Measurements from ENCODE around the gene ORAI1.
"Not testable (repeated sequence)": the region's sequence is repeated elsewhere in the genome, so short reads cannot be mapped to it uniquely, and the experiment has no call there.

The ORAI1 gene

GRCh38 chr12:121649322-121649721 is 23.0 kb downstream of the ORAI1 start:
- no peak for DNase-seq (ENCODE audit: low read depth in 2 of 2)

DNA sequence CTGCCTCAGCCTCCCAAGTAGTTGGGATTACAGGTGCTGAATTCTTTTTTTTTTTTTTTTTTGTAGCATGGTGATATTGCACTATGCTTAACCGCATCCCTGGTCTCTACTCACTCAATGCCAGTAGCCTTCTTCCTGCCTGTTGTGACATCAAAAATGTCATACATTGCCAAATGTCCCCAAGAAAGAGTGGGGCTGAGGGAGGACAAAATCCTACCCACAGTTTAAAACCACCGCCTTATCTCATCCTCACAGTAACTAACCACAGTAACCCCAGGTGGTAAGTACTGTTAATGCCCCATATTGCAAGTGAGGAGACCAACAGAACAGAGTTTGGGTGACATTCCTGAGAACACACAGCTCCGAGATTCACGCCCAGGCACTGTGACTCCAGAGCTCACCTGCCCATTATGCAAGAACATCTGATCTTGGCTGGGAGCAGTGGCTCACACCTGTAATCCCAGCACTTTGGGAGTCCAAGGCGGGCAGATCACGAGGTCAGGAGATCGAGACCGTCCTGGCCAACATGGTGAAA is 23.6 kb downstream of the ORAI1 start:
- no peak for DNase-seq (ENCODE audit: low read depth in 2 of 2)

DNA sequence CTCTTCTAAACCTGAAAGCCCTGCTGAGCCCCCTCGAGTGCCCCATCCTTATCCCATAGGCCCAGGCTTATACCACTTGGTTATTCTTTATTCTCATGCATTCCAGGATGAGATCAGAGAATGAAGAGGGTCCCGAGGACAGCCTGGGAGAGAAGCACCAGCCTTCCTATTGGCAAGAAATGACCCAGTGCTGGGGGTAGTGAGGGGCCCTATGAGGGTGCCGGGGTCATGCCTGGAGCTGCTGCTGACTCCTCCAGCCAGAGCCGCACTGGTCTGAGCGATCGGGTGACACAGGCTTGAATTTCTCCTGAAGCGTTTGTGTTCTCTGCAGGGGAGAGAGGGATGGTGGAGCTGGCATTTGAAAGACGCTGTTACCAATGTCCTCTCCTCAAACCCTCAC is 25.0 kb downstream of the ORAI1 start:
- no peak for DNase-seq (ENCODE audit: low read depth in 2 of 2)

DNA sequence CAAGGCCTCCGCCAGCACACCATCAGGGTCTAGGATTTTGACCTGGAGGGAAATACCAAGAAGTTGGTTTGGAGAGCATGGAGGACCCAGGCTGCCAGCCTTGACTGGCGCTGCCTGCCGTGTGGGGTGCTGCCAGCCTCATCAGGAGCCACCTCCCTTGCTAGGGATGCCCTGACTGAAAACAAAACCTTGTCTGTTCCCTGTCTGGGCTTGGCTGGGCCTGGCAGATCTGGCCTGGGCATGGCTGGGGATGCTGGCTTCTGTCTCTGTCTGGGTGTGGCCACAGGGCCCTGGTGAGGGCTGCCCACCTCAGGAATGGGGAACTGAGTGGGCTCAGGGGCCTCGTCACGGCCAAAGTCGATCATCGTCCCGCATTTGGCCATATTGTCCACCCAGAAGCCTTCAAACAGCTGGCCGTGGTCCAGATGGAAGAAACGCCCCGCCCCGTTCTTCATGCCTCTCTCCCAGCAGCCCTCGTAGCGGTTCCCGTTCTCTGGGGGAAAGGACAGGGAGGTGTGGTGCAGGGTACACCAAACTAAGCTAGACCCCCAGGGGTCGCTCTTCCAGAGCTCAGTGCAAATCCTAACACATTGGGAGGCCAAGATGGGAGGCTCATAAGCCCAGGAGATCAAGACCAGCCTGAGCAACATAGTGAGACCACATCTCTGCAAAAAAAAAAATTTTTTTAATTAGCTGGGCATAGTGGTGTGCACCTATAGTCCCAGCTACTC is 26.6 kb downstream of the ORAI1 start:
- DNase-seq (ENCODE audit: low read depth in 2 of 2), result no peak

DNA sequence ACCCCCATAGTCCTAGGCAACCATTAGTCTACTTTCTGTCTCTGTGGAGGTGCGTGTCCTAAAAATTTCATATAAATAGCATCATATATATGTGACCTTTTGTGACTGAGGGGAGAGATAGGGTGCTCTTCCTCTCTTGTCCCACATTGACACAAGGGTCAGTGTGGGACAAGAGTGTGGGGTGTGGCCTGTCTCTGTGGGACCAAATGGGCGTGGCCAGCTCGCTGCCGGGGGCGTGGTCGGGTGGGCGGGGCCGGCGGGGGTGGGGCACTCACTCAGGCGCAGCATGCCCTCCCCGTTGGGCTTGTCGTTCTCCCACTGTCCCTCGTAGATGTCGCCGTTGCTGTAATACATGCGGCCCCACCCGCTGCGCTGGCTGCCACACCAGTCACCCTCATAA is 27.7 kb downstream of the ORAI1 start:
- DNase-seq (ENCODE audit: low read depth in 2 of 2), result no peak

- DNase-seq (ENCODE audit: low read depth in 2 of 2), result no peak
These were observed 29.8 kb downstream of the ORAI1 start for GRCh38 chr12:121656122-121656521.

- peak in 1 of 2 donors; percentile 26 for DNase-seq (ENCODE audit: low read depth in 2 of 2)
These were observed 31.1 kb downstream of the ORAI1 start for GRCh38 chr12:121657305-121658008.

DNA sequence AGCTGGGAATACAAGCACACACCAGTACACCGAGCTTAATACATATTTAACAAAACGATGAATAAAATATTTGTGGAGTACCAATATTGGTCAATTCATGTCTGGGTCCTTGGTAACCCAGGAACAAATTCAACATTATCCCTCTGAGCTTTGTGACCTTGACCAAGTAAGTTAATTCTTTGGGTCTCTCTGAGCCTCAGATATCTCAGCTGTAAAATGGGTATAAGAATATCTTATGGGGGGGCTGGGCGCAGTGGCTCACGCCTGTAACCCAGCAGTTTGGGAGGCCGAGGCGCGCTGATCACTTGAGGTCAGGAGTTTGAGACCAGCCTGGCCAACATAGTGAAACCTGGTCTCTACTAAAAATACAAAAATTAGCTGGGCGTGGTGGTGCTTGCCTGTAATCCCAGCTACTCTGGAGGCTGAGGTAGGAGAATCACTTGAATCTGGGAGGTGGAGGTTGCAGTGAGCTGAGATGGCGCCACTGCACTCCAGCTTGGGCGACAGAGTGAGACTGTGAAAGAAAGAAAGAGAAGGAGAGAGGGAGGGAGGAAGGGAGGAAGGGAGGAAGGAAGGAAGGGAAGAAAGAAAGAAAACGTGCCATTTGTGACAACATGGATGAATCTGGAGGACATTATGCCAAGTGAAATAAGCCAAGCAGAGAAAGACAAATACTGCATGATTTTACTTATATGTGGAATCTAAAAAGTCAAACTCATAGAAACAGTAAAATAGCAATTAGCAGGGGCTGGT is 35.2 kb downstream of the ORAI1 start:
- DNase-seq (ENCODE audit: low read depth in 2 of 2), result not testable (repeated sequence)

GRCh38 chr12:121663610-121663929 is 37.2 kb downstream of the ORAI1 start:
- no peak for DNase-seq (ENCODE audit: low read depth in 2 of 2)

GRCh38 chr12:121666829-121667228 is 40.5 kb downstream of the ORAI1 start:
- DNase-seq (ENCODE audit: low read depth in 2 of 2), result not testable (repeated sequence)

GRCh38 chr12:121668750-121669520 is 42.6 kb downstream of the ORAI1 start:
- DNase-seq (ENCODE audit: low read depth in 2 of 2), result peak in 1 of 2 donors; percentile 36

DNA sequence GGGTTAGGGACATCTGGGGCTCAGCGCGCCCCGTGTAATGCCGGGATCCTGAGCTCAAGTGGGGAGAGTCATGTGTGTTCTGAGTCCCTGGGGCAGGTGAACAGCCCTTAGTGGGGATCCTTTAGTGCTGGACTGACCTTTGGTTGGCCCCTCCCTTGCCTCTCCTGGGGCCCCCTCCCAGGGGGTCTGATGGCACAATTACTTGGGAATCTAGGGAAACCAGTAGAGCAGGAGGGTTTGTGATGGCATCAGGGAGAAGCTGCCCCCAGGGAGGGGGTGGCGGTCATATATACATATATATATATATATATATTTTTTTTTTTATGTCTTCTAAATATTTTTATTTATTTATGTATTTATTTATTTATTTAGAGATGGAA is 43.2 kb downstream of the ORAI1 start, which contains the start of gene MORN3:
Gene MORN3 (minus strand): TSS at position 134 of the 380 bp plus-strand sequence. CDS start 171 bp downstream, outside the sequence.
- no peak for DNase-seq (ENCODE audit: low read depth in 2 of 2)

- DNase-seq (ENCODE audit: low read depth in 2 of 2), result no peak
These were observed 46.7 kb downstream of the ORAI1 start for GRCh38 chr12:121673013-121673511.

- no peak for DNase-seq (ENCODE audit: low read depth in 2 of 2)
These were observed 49.9 kb downstream of the ORAI1 start for GRCh38 chr12:121676190-121676589.

DNA sequence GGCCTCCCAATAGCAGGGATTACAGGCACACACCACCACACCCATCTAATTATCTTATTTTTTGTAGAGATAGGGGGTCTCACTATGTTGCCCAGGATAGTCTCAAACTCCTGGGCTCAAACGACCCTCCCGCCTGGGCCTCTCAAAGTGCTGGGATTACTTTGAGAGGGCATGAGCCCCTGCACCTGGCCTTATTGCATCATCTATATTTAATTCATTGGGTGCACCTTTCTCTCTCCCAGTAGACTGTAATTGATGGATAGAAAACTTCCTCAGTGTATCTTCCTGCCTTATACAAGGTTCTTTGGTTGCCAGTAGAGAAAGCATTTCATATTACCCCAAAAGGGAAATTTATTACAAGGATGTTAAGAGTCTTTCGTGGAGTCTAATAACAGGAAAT is 52.0 kb downstream of the ORAI1 start:
- DNase-seq (ENCODE audit: low read depth in 2 of 2), result no peak

DNA sequence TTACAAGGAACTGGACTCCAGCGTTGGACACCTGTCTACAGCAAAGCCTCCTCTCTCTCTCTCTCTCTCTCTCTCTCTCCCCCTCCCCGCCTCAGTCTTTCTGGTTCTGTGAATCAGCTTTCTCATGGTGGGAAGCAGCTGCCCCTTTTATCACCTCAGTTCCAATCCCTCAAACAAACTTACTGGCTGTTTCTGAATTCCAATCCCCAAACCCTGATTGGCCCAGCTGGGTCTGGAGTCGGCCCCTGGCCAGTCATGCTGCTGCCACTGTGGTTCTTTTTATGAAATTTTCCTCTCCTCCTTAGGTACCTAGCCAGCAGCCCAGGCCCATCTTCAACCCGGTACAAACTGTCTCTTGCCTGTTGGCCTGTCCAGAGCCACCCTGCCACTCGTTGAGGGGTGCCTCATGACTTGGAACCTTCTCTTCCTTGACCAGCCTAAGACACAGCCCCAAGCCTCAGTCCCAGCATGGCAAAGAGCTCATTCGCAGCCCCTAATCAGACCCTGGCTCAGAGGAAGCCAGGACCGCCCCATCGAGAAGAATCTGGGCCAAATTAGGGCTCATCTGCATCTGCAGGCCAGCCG is 52.5 kb downstream of the ORAI1 start:
- no peak for DNase-seq (ENCODE audit: low read depth in 2 of 2)

GRCh38 chr12:121679661-121680197 is 53.4 kb downstream of the ORAI1 start:
- not testable (repeated sequence) for DNase-seq (ENCODE audit: low read depth in 2 of 2)

GRCh38 chr12:121688966-121689365 is 62.6 kb downstream of the ORAI1 start:
- no peak for DNase-seq (ENCODE audit: low read depth in 2 of 2)

- DNase-seq (ENCODE audit: low read depth in 2 of 2), result no peak
These were observed 63.1 kb downstream of the ORAI1 start for GRCh38 chr12:121689430-121689829.
